K562 (cell line): ENCODE measurements around the gene UPK3A. TPM values are rescaled to one million over a fixed set of nuclear protein-coding genes. Genes with fewer than 3 reads are reported as not detected.

Experiments used
- ATAC-seq: fragments of 200-7000 bp; cut with Tn5 transposase; 3 replicates; pipeline ENCODE4 v1.9.1; 2020; ENCODE audit warnings: moderate library complexity
- BruUV-seq: library from RNA; stranded (reverse); fragments of 400-500 nt; replicated peaks from 2 replicates; lab custom pipeline; 2021; lab: Mats Ljungman, UMichigan
- CTCF ChIA-PET: fragments of 300-600 bp; formaldehyde crosslinking; extraction: SDS; loops from one replicate; lab custom pipeline; 2021; ENCODE audit warnings: low intra/inter-chr PET ratio; lab: Yijun Ruan, JAX
- POLR2A ChIA-PET: fragments of 300-600, 350-650 bp; sonication (Branson Sonifier 250); formaldehyde crosslinking; extraction: SDS; loops from one replicate; lab custom pipeline; 2021; ENCODE audit warnings: antibody characterized with exemption, inconsistent platforms; lab: Yijun Ruan, JAX
- DNase-seq, 4 experiments: peaks; one replicate each; pipeline versions ENCODE4 v3.0.0 to v3.0.0-alpha.2; 2011 to 2018; ENCODE audit warnings: low spot score in 3 of 4, mixed read lengths in 3 of 4; ENCODE audit errors: extremely low read depth in 1 of 4
- FAIRE-seq: peaks from 2 replicates; lab custom pipeline; 2011; peaks lifted over from hg19 to GRCh38; lab: Jason Lieb, UNC
- H2AFZ ChIP-seq: 2 replicates; pipeline ENCODE4 v1.6.0; 2011; ENCODE audit warnings: low read depth, low read length, control low read depth, inconsistent platforms
- H3K27ac ChIP-seq: fragments of 200-600 bp; 3 replicates; pipeline ENCODE4 v1.8.0; 2011; ENCODE audit warnings: low read depth, mild to moderate bottlenecking, control low read depth, inconsistent platforms, low read length, moderate library complexity, mixed read lengths; ENCODE audit errors: extremely low read depth
- H3K27me3 ChIP-seq, 2 experiments: fragments of 300-600 bp in 1 of 2; 2 replicates in 1 of 2; 3 replicates in 1 of 2; pipeline versions ENCODE4 v1.6.0 to v1.8.0; 2011; ENCODE audit warnings: inconsistent platforms in 2 of 2, low read length in 2 of 2, mild to moderate bottlenecking in 1 of 2, mixed read lengths in 1 of 2, moderate library complexity in 1 of 2; ENCODE audit not compliant: control insufficient read depth in 2 of 2, insufficient read depth in 2 of 2
- H3K36me3 ChIP-seq: fragments of 300-600 bp; 3 replicates; pipeline ENCODE4 v1.8.0; 2011; ENCODE audit warnings: mild to moderate bottlenecking, low read length, inconsistent platforms; ENCODE audit not compliant: control insufficient read depth, insufficient read depth
- H3K4me1 ChIP-seq, 2 experiments: fragments of 200-600 bp in 1 of 2; replicated peaks in 1 of 2; 2 replicates in 1 of 2; 3 replicates in 1 of 2; pipeline versions ENCODE4 v1.5.1 to v1.8.0; 2011; ENCODE audit warnings: inconsistent platforms in 2 of 2, low read length in 2 of 2, mild to moderate bottlenecking in 1 of 2, mixed read lengths in 1 of 2, moderate library complexity in 1 of 2; ENCODE audit not compliant: control insufficient read depth in 2 of 2, insufficient read depth in 2 of 2
- H3K4me2 ChIP-seq: 2 replicates; pipeline ENCODE4 v1.6.1; 2011; ENCODE audit warnings: low read length, control low read depth, inconsistent platforms, mixed read lengths; ENCODE audit not compliant: insufficient read depth
- H3K4me3 ChIP-seq: fragments of 200-600 bp; sonication (generic), shearing (Covaris generic); 2 replicates; pipeline ENCODE4 v1.5.1; 2016; ENCODE audit warnings: control low read depth, inconsistent platforms
- H3K79me2 ChIP-seq: fragments of 200-600 bp; 3 replicates; pipeline ENCODE4 v1.8.0; 2011; ENCODE audit warnings: low read length, inconsistent platforms; ENCODE audit not compliant: control insufficient read depth, insufficient read depth
- H3K9ac ChIP-seq, 2 experiments: 2 replicates each; pipeline versions ENCODE4 v1.6.0 to v1.6.1; 2011; ENCODE audit warnings: low read depth in 2 of 2, low read length in 2 of 2, control low read depth in 1 of 2, inconsistent platforms in 1 of 2, mild to moderate bottlenecking in 1 of 2, mixed read lengths in 1 of 2; ENCODE audit not compliant: insufficient read depth in 1 of 2
- H3K9me1 ChIP-seq: one replicate; pipeline ENCODE4 v1.6.0; 2011; ENCODE audit warnings: inconsistent platforms, mild to moderate bottlenecking, low read length, moderate library complexity; ENCODE audit not compliant: control insufficient read depth, insufficient read depth
- H3K9me3 ChIP-seq: replicated peaks from 2 replicates; pipeline ENCODE4 v1.5.1; 2011; ENCODE audit warnings: low read depth, low read length, inconsistent platforms; ENCODE audit not compliant: control insufficient read depth, insufficient read depth
- H4K20me1 ChIP-seq: replicated peaks from 2 replicates; pipeline ENCODE4 v1.6.1; 2011; ENCODE audit warnings: low read length, inconsistent platforms, mixed read lengths; ENCODE audit not compliant: control insufficient read depth, insufficient read depth
- EHMT2 ChIP-seq: fragments of 450-650 bp; IDR thresholded peaks from 2 replicates; pipeline ENCODE4 v1.6.1; 2018; ENCODE audit warnings: antibody characterized with exemption
- MYNN ChIP-seq, 2 experiments: sonication (generic); formaldehyde crosslinking in 1 of 2; IDR thresholded peaks; 2 replicates each; pipeline versions ENCODE4 v1.5.0 to v1.6.1; 2016 to 2020; ENCODE audit warnings: antibody characterized with exemption in 1 of 2, missing genetic modification reagents in 1 of 2
- RBM17 ChIP-seq: fragments of 200-400 bp; formaldehyde crosslinking; IDR thresholded peaks from 2 replicates; pipeline ENCODE4 v1.6.1; 2017; ENCODE audit warnings: low read depth, mild to moderate bottlenecking, low read length, borderline replicate concordance
- ZNF354B ChIP-seq: fragments of 250-450 bp; sonication (Bioruptor Pico); IDR thresholded peaks from 2 replicates; pipeline ENCODE4 v1.4.0; 2020
- ZNF431 ChIP-seq: sonication (generic); formaldehyde crosslinking; IDR thresholded peaks from 2 replicates; pipeline ENCODE4 v1.8.0; 2022; ENCODE audit warnings: mild to moderate bottlenecking, missing genetic modification reagents
- WGBS: fragments of 100-300 bp; shearing (Covaris generic); methylation state at CpG from one replicate; pipeline ENCODE4 v1.1.6; 2016; ENCODE audit warnings: low coverage, mixed read lengths; ENCODE audit not compliant: insufficient coverage; ENCODE audit errors: missing lambda C conversion rate; 5-methylcytosine and 5-hydroxymethylcytosine counted together
- in situ Hi-C: fragments of 300-500 bp; cut with MboI; formaldehyde crosslinking; loops from 4 replicates; pipeline ENCODE4 v1.15.0; 2018; ENCODE audit warnings: inconsistent platforms, mixed read lengths
- intact Hi-C: fragments of 100-400 bp; cut with micrococcal nuclease; formaldehyde crosslinking; loops from 2 replicates; pipeline ENCODE4 v1.14.2; 2022
- polyA plus RNA-seq, 8 experiments: library from polyadenylated mRNA; depleted of rRNA in 4 of 8; stranded (reverse) in 5 of 8; unstranded in 3 of 8; fragments of >200 nt; fragmentation: Nextera tagmentation in 2 of 8; fragmentation: Illumina TruSeq in 1 of 8; extraction: Ambion mirVana in 2 of 8; extraction: Trizol in 1 of 8; gene quantifications; 2 replicates each; pipeline versions ENCODE4 v1.2.1 to v1.2.3, GENCODE V29; 2011 to 2014; ENCODE audit warnings: inconsistent platforms in 1 of 8, missing spikeins in 1 of 8
- total RNA-seq, 7 experiments: library from RNA; depleted of rRNA in 6 of 7; stranded (reverse); fragments of >200 nt in 6 of 7; fragmentation: Illumina TruSeq in 2 of 7; extraction: Trizol in 2 of 7; gene quantifications; 2 replicates each; pipeline versions ENCODE4 v1.2.1 to v1.2.3, GENCODE V29; 2011 to 2021; ENCODE audit warnings: low replicate concordance in 1 of 7
- TF ChIP-seq, protein P1 (sequence below): fragments of 450-650 bp; formaldehyde crosslinking; IDR thresholded peaks from 2 replicates; pipeline ENCODE4 v1.4.0; 2020; ENCODE audit warnings: mild to moderate bottlenecking, mixed read lengths

The UPK3A gene
- total and polyA plus RNA-seq, 9 of the 15 experiments (the other 6 are each of a cell fraction or from before 2014, with no cell fraction given): not detected

DNA sequence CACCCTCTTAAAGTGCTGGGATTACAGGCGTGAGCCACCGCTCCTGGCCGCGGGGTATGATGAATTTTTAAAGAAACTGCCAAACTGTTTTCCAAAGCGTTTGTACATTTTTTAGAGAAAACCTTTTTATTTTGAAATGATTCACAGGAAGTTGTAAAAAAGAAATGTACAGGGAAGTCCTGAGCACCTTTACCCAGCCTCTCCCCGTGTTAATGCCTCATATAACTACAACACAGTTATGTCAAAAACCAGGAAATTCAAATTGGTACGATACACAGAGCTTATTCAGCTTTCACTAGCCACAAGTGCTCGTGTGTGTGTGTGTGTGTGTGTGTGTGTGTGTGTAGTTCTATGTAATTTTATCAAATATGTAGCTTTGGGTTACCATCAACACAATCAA lies 18.0 kb downstream of the UPK3A start:
- Histone ChIP-seq H3K9ac (no peak overlapping the region), H2AFZ (no peak overlapping the region), H4K20me1 (no peaks in the 10 kb centered on the region), H3K4me3 (no peak overlapping the region), H3K27me3 (no peaks in the 10 kb centered on the region), H3K79me2 (no peaks in the 10 kb centered on the region), H3K4me1 (no peaks in the 10 kb centered on the region; a peak in 2 of 5 replicates), H3K9me1 (no peaks in the 10 kb centered on the region), H3K36me3 (no peaks in the 10 kb centered on the region), H3K27ac (no peak overlapping the region), H3K9me3 (no peaks in the 10 kb centered on the region), H3K4me2 (no peak overlapping the region)
- POLR2A ChIA-PET: no interaction called here
- no peak for FAIRE-seq
- no peak for ATAC-seq
- DNase-seq: no peak
- in situ Hi-C loops (no loop called here), intact Hi-C loops (no loop called here)
- 51% methylated on average over 5 of the region's 8 CpGs for WGBS
- CTCF ChIA-PET: no interaction called here
- TF ChIP-seq, protein P1, sequence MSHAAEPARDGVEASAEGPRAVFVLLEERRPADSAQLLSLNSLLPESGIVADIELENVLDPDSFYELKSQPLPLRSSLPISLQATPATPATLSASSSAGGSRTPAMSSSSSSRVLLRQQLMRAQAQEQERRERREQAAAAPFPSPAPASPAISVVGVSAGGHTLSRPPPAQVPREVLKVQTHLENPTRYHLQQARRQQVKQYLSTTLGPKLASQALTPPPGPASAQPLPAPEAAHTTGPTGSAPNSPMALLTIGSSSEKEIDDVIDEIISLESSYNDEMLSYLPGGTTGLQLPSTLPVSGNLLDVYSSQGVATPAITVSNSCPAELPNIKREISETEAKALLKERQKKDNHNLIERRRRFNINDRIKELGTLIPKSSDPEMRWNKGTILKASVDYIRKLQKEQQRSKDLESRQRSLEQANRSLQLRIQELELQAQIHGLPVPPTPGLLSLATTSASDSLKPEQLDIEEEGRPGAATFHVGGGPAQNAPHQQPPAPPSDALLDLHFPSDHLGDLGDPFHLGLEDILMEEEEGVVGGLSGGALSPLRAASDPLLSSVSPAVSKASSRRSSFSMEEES: no peak
- TF ChIP-seq MYNN (IDR thresholded peaks at IDR 0.05): no peak
- no peak for TF ChIP-seq MYNN (CRISPR knock-in tag; IDR thresholded peaks at IDR 0.05)
- TF ChIP-seq RBM17: no peak
- TF ChIP-seq ZNF354B (CRISPR knock-in tag): no peak
- TF ChIP-seq EHMT2: no peak
- TF ChIP-seq ZNF431 (CRISPR knock-in tag): no peak
- BruUV-seq: no TSS peak
